HG02973 (cell line): ENCODE data around the gene FCHO2.

Experiments
- ATAC-seq: cut with Tn5 transposase; IDR thresholded peaks from one replicate; pipeline ENCODE4 v1.9.1; 2021; ENCODE audit warnings: moderate library complexity; ENCODE audit not compliant: unreplicated experiment

FCHO2 gene

GRCh38 chr5:73132759-73133158 lies 176.9 kb downstream of the FCHO2 start:
- no peak for ATAC-seq

- no peak for ATAC-seq
Measured at GRCh38 chr5:73135021-73135420, 179.2 kb downstream of the FCHO2 start.

GRCh38 chr5:73135429-73136054 lies 179.7 kb downstream of the FCHO2 start:
- ATAC-seq = no peak

GRCh38 chr5:73136055-73136562 lies 180.3 kb downstream of the FCHO2 start:
- no peak for ATAC-seq

- no peak for ATAC-seq
Measured at GRCh38 chr5:73137563-73138530, 182.0 kb downstream of the FCHO2 start.

GRCh38 chr5:73139485-73139884 lies 183.6 kb downstream of the FCHO2 start:
- ATAC-seq = no peak
